ENCODE results near the gene TIAM2.
A peak's percentile ranks its signal among the peaks of the same experiment; 100 is the strongest.

The TIAM2 gene

GRCh38 chr6:155219299-155219698 is 224.2 kb downstream of the TIAM2 start:
- no peak for TF ChIP-seq CTCF (IDR thresholded peaks at IDR 0.05; ENCODE audit: insufficient read depth, low read length, poor library complexity, severe bottlenecking)
- Histone ChIP-seq H3K36me3 (ENCODE audit: control insufficient read depth, insufficient read depth, low read length) (peaks cover 17% of the 10 kb centered on the region), H3K4me3 (replicated peaks; ENCODE audit: low read depth, low read length) (no peak overlapping the region), H3K27me3 (replicated peaks; ENCODE audit: control insufficient read depth, insufficient read depth, low read length) (no peaks in the 10 kb centered on the region)
- DNase-seq (ENCODE audit: extremely low read depth, insufficient read length): no peak

GRCh38 chr6:155219858-155220301 is 224.8 kb downstream of the TIAM2 start:
- no peak for DNase-seq (ENCODE audit: extremely low read depth, insufficient read length)
- Histone ChIP-seq H3K27me3 (replicated peaks; ENCODE audit: control insufficient read depth, insufficient read depth, low read length) (no peaks in the 10 kb centered on the region), H3K36me3 (ENCODE audit: control insufficient read depth, insufficient read depth, low read length) (peaks cover 17% of the 10 kb centered on the region), H3K4me3 (replicated peaks; ENCODE audit: low read depth, low read length) (no peak overlapping the region)
- TF ChIP-seq CTCF (IDR thresholded peaks at IDR 0.05; ENCODE audit: insufficient read depth, low read length, poor library complexity, severe bottlenecking): no peak

- no peak for TF ChIP-seq CTCF (IDR thresholded peaks at IDR 0.05; ENCODE audit: insufficient read depth, low read length, poor library complexity, severe bottlenecking)
- no peak for DNase-seq (ENCODE audit: extremely low read depth, insufficient read length)
- no peaks in the 10 kb centered on the region for H3K27me3 ChIP-seq (replicated peaks; ENCODE audit: control insufficient read depth, insufficient read depth, low read length)
Measured at GRCh38 chr6:155221086-155221485, 226.0 kb downstream of the TIAM2 start.

GRCh38 chr6:155222506-155222905 is 227.4 kb downstream of the TIAM2 start:
- no peak for DNase-seq (ENCODE audit: extremely low read depth, insufficient read length)
- H3K4me3 ChIP-seq (replicated peaks; ENCODE audit: low read depth, low read length): no peak overlapping the region
- no peaks in the 10 kb centered on the region for H3K27me3 ChIP-seq (replicated peaks; ENCODE audit: control insufficient read depth, insufficient read depth, low read length)
- H3K36me3 ChIP-seq (ENCODE audit: control insufficient read depth, insufficient read depth, low read length): peaks cover 25% of the 10 kb centered on the region
- TF ChIP-seq CTCF (IDR thresholded peaks at IDR 0.05; ENCODE audit: insufficient read depth, low read length, poor library complexity, severe bottlenecking): no peak

More at GRCh38 chr6:155221086-155221485, 226.0 kb downstream of the TIAM2 start:
- Histone ChIP-seq H3K36me3 (ENCODE audit: control insufficient read depth, insufficient read depth, low read length) (peaks cover 22% of the 10 kb centered on the region), H3K4me3 (replicated peaks; ENCODE audit: low read depth, low read length) (no peak overlapping the region)

- peak; percentile 70 for DNase-seq (ENCODE audit: extremely low read depth, insufficient read length)
- peaks cover 24% of the 10 kb centered on the region for H3K36me3 ChIP-seq (ENCODE audit: control insufficient read depth, insufficient read depth, low read length)
- peak overlapping the region; percentile 0; the same call in 1 of the 2 replicates for H3K4me3 ChIP-seq (replicated peaks; ENCODE audit: low read depth, low read length)
Measured at GRCh38 chr6:155223646-155224451, 228.7 kb downstream of the TIAM2 start.

More at GRCh38 chr6:155223646-155224451, 228.7 kb downstream of the TIAM2 start:
- no peak for TF ChIP-seq CTCF (IDR thresholded peaks at IDR 0.05; ENCODE audit: insufficient read depth, low read length, poor library complexity, severe bottlenecking)
- no peaks in the 10 kb centered on the region for H3K27me3 ChIP-seq (replicated peaks; ENCODE audit: control insufficient read depth, insufficient read depth, low read length)

Measured in GM06990 (cell line).